GM23248 (cell line): Measurements from ENCODE around the gene FRS2. TPM values are rescaled to one million over a fixed set of nuclear protein-coding genes. Genes with fewer than 3 reads are reported as not detected.

Source experiments
- DNase-seq: peaks from one replicate; pipeline ENCODE4 v3.0.0-alpha.2; 2015
- H2AFZ ChIP-seq: fragments of 200-600 bp; sonication (generic); 2 replicates; pipeline ENCODE4 v1.6.1; 2016; ENCODE audit warnings: antibody characterized with exemption
- H3F3A ChIP-seq: fragments of 200-600 bp; sonication (generic); 2 replicates; pipeline ENCODE4 v1.6.1; 2016; ENCODE audit warnings: mild to moderate bottlenecking, antibody characterized with exemption, mixed run types; ENCODE audit not compliant: insufficient read depth
- H3K27ac ChIP-seq: fragments of 200-600 bp; sonication (generic); 2 replicates; pipeline ENCODE4 v1.5.1; 2016; ENCODE audit warnings: mild to moderate bottlenecking
- H3K27me3 ChIP-seq: fragments of 200-600 bp; sonication (generic); replicated peaks from 2 replicates; pipeline ENCODE4 v1.6.1; 2016; ENCODE audit warnings: mild to moderate bottlenecking; ENCODE audit not compliant: insufficient read depth
- H3K36me3 ChIP-seq: fragments of 200-600 bp; sonication (generic); 2 replicates; pipeline ENCODE4 v1.6.1; 2016; ENCODE audit warnings: low read depth, mild to moderate bottlenecking
- H3K4me1 ChIP-seq: fragments of 200-600 bp; sonication (generic); 2 replicates; pipeline ENCODE4 v1.6.1; 2016; ENCODE audit warnings: mild to moderate bottlenecking; ENCODE audit not compliant: insufficient read depth
- H3K4me2 ChIP-seq: fragments of 200-600 bp; sonication (generic); one replicate; pipeline ENCODE4 v1.6.1; 2016; ENCODE audit warnings: mild to moderate bottlenecking; ENCODE audit not compliant: unreplicated experiment
- H3K4me3 ChIP-seq: fragments of 200-600 bp; sonication (generic); 2 replicates; pipeline ENCODE4 v1.5.1; 2016; ENCODE audit warnings: mild to moderate bottlenecking
- H3K79me2 ChIP-seq: fragments of 200-600 bp; sonication (generic); 2 replicates; pipeline ENCODE4 v1.6.1; 2016; ENCODE audit warnings: mild to moderate bottlenecking; ENCODE audit not compliant: insufficient read depth
- H3K9ac ChIP-seq: fragments of 200-600 bp; sonication (generic); 2 replicates; pipeline ENCODE4 v1.6.1; 2016; ENCODE audit warnings: mild to moderate bottlenecking
- H3K9me2 ChIP-seq: fragments of 200-600 bp; sonication (generic); 2 replicates; pipeline ENCODE4 v1.6.1; 2016; ENCODE audit warnings: mixed run types, mild to moderate bottlenecking, moderate library complexity; ENCODE audit not compliant: insufficient read depth
- H3K9me3 ChIP-seq: fragments of 200-600 bp; sonication (generic); one replicate; pipeline ENCODE4 v1.6.1; 2017; ENCODE audit warnings: low read depth
- H4K20me1 ChIP-seq: fragments of 200-600 bp; sonication (generic); 2 replicates; pipeline ENCODE4 v1.6.0; 2016; ENCODE audit not compliant: insufficient read depth
- EZH2 ChIP-seq: fragments of 200-600 bp; sonication (generic); IDR thresholded peaks from 2 replicates; pipeline ENCODE4 v1.6.1; 2018; ENCODE audit warnings: antibody characterized with exemption, mild to moderate bottlenecking; ENCODE audit not compliant: insufficient read depth, poor library complexity, severe bottlenecking
- EZH2phosphoT487 ChIP-seq: fragments of 200-600 bp; sonication (generic); IDR thresholded peaks from 2 replicates; pipeline ENCODE4 v1.6.1; 2018; ENCODE audit warnings: antibody characterized with exemption, moderate library complexity, mild to moderate bottlenecking, low read depth; ENCODE audit not compliant: insufficient read depth
- WGBS, 2 experiments: methylation state at CpG; one replicate each; pipeline ENCODE4 v1.1.6; 2015 to 2017; ENCODE audit warnings: low lambda C conversion rate in 2 of 2, low coverage in 1 of 2; ENCODE audit errors: missing lambda C conversion rate in 2 of 2; 5-methylcytosine and 5-hydroxymethylcytosine counted together
- in situ Hi-C: fragments of 300-500 bp; cut with MboI; formaldehyde crosslinking; loops from 2 replicates; pipeline ENCODE4 v1.15.0; 2020
- polyA plus RNA-seq: library from polyadenylated mRNA; unstranded; fragments of >200 nt; fragmentation: Nextera tagmentation; extraction: Ambion mirVana; gene quantifications from 2 replicates; pipeline ENCODE4 v1.2.1, GENCODE V29; 2016
- total RNA-seq: library from RNA; depleted of rRNA; stranded (reverse); fragments of >200 nt; shearing (Covaris generic); gene quantifications from 2 replicates; pipeline ENCODE4 v1.2.3, GENCODE V29; 2014

The FRS2 gene
- total and polyA plus RNA-seq, 2 experiments from 2014 or later, result 25.5 to 41.2 TPM

- in situ Hi-C loops, result no loop called here
- H3K4me3 ChIP-seq, result peak overlapping the region; percentile 31; the same call in 1 of the 2 replicates
- H3K36me3 ChIP-seq, result no peaks in the 10 kb centered on the region
- H3K27ac ChIP-seq, result peak overlapping the region; percentile 41
- peaks cover 22% of the 10 kb centered on the region for H3F3A ChIP-seq
- WGBS, 2 experiments, result 26 to 29% methylated on average over 7 of the region's 7 CpGs
- H3K4me2 ChIP-seq, result peak overlapping the region; percentile 43
- H3K9me2 ChIP-seq, result no peaks in the 10 kb centered on the region
- H3K4me1 ChIP-seq, result peaks cover 47% of the 10 kb centered on the region
- peaks cover 6% of the 10 kb centered on the region; the same call in 1 of the 2 replicates for H4K20me1 ChIP-seq
- H3K27me3 ChIP-seq, result no peaks in the 10 kb centered on the region
- peaks cover 32% of the 10 kb centered on the region for H3K79me2 ChIP-seq
- H3K9me3 ChIP-seq, result no peaks in the 10 kb centered on the region
- no peak overlapping the region; the same call in 1 of the 2 replicates for H3K9ac ChIP-seq
- DNase-seq, result peak; percentile 82
- no peak for TF ChIP-seq EZH2phosphoT487
- TF ChIP-seq EZH2, result no peak
- H2AFZ ChIP-seq, result peak overlapping the region; percentile 65
These were observed 1.8 kb upstream of the FRS2 start for GRCh38 chr12:69468237-69469026.

GRCh38 chr12:69469854-69470188 is 367 bp upstream of the FRS2 start:
- no peaks in the 10 kb centered on the region for H3K9me2 ChIP-seq
- in situ Hi-C loops, result no loop called here
- TF ChIP-seq EZH2phosphoT487 (no peak), EZH2 (no peak)
- H3F3A ChIP-seq, result peaks cover 22% of the 10 kb centered on the region
- peak overlapping the region; percentile 94 for H3K4me3 ChIP-seq
- peak overlapping the region; percentile 88; the same call in 1 of the 2 replicates for H3K27ac ChIP-seq
- H3K36me3 ChIP-seq, result no peaks in the 10 kb centered on the region
- H3K27me3 ChIP-seq, result no peaks in the 10 kb centered on the region
- H3K4me1 ChIP-seq, result peaks cover 54% of the 10 kb centered on the region
- H3K9me3 ChIP-seq, result no peaks in the 10 kb centered on the region
- peak overlapping the region; percentile 100 for H3K4me2 ChIP-seq
- DNase-seq, result no peak
- peak overlapping the region; percentile 99 for H3K9ac ChIP-seq
- peaks cover 46% of the 10 kb centered on the region for H3K79me2 ChIP-seq
- H4K20me1 ChIP-seq, result peaks cover 7% of the 10 kb centered on the region; the same call in 1 of the 2 replicates
- WGBS, 2 experiments, result 3 to 6% methylated on average over 10 of the region's 10 CpGs
- peak overlapping the region; percentile 100 for H2AFZ ChIP-seq

- no peaks in the 10 kb centered on the region for H3K27me3 ChIP-seq
- peak overlapping the region; percentile 94 for H3K4me3 ChIP-seq
- H3K9me3 ChIP-seq, result no peaks in the 10 kb centered on the region
- peaks cover 59% of the 10 kb centered on the region for H3K79me2 ChIP-seq
- H3K27ac ChIP-seq, result peak overlapping the region; percentile 88
- H3K9ac ChIP-seq, result peak overlapping the region; percentile 99
- in situ Hi-C loops, result no loop called here
- H3K36me3 ChIP-seq, result no peaks in the 10 kb centered on the region
- TF ChIP-seq EZH2 (no peak), EZH2phosphoT487 (no peak)
- peak overlapping the region; percentile 100 for H3K4me2 ChIP-seq
- WGBS, 2 experiments, result 1 to 2% methylated on average over 7 of the region's 7 CpGs
- H3K9me2 ChIP-seq, result no peaks in the 10 kb centered on the region
- peaks cover 7% of the 10 kb centered on the region; the same call in 1 of the 2 replicates for H4K20me1 ChIP-seq
- no peak for DNase-seq
- H3F3A ChIP-seq, result peaks cover 28% of the 10 kb centered on the region
- peaks cover 66% of the 10 kb centered on the region for H3K4me1 ChIP-seq
- peak overlapping the region; percentile 100 for H2AFZ ChIP-seq
These were observed 865 bp downstream of the FRS2 start for GRCh38 chr12:69471076-69471430.

GRCh38 chr12:69471667-69472385 is 1.6 kb downstream of the FRS2 start:
- Histone ChIP-seq H3K9ac (peak overlapping the region; percentile 99), H3K79me2 (peaks cover 66% of the 10 kb centered on the region), H3K9me2 (no peaks in the 10 kb centered on the region), H2AFZ (no peak overlapping the region), H3F3A (peaks cover 31% of the 10 kb centered on the region), H3K4me2 (peak overlapping the region; percentile 100), H3K4me3 (peak overlapping the region; percentile 94), H3K27ac (peak overlapping the region; percentile 88; the same call in 1 of the 2 replicates), H3K9me3 (no peaks in the 10 kb centered on the region), H3K4me1 (peaks cover 69% of the 10 kb centered on the region), H3K27me3 (no peaks in the 10 kb centered on the region), H3K36me3 (no peaks in the 10 kb centered on the region), H4K20me1 (peaks cover 7% of the 10 kb centered on the region; the same call in 1 of the 2 replicates)
- 57 to 67% methylated on average over 5 of the region's 5 CpGs for WGBS, 2 experiments
- in situ Hi-C loops, result no loop called here
- DNase-seq, result peak; percentile 26
- TF ChIP-seq EZH2 (no peak), EZH2phosphoT487 (no peak)
